Stimulated activated CD8-positive, alpha-beta memory T cell treated with anti-CD3 and anti-CD28 coated beads, Interleukin-7, amount 100 ng/mL, for 24 hours (primary cell): ENCODE measurements around the gene HPSE2.
"Not testable (repeated sequence)": the region's sequence is repeated elsewhere in the genome, so short reads cannot be mapped to it uniquely, and the experiment has no call there.

Experiments used
- DNase-seq: peaks from one replicate; pipeline ENCODE4 v3.0.0-alpha.2; 2020; ENCODE audit warnings: low read depth

HPSE2 gene

GRCh38 chr10:98556061-98556460 is 679.6 kb downstream of the HPSE2 start:
- DNase-seq: no peak

- no peak for DNase-seq
Observed at GRCh38 chr10:98555021-98555619, 680.5 kb downstream of the HPSE2 start.

GRCh38 chr10:98541561-98541960 is 694.1 kb downstream of the HPSE2 start:
- DNase-seq: not testable (repeated sequence)

GRCh38 chr10:98539578-98539977 is 696.1 kb downstream of the HPSE2 start:
- no peak for DNase-seq

DNA sequence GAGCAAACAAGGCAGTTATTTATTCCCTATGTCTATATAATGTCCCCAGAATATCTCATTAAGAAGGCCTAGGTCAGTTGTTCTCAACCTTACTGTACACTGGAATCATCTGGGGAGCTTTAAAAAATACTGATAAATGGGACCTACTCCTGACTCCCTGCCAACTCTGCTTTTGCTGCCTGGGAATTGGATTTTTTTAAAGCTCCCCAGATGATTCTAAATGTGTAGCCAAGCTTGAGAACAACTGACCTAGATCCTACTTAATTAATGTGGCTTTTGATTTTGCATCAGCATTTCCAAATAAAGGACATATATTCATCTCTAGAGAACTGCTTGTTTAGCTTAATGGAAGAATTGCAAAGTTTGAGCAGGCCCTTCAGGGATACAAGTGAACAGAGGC is 697.2 kb downstream of the HPSE2 start:
- DNase-seq: no peak

DNA sequence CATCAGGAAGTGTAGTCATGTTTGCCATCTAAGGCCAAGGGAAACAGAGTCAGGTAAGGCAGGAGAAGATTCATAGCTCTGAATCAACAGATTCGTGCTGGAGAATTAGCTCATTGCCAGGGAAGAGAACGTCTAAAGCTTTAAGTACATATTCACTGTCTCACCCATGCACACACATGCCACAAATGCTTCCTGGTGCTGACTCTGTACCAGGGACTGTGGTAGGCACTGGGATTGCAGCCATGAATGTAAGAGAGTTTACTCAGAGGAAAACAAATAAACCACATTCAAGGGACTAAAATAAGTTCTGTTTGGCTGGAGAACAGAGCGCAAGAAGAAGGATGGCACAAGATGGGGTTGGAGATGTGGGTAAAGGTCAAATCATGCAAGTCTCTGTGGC is 699.1 kb downstream of the HPSE2 start:
- DNase-seq: no peak

GRCh38 chr10:98533746-98534445 is 701.8 kb downstream of the HPSE2 start:
- DNase-seq: no peak

- no peak for DNase-seq
Observed at GRCh38 chr10:98533241-98533640, 702.4 kb downstream of the HPSE2 start.

DNA sequence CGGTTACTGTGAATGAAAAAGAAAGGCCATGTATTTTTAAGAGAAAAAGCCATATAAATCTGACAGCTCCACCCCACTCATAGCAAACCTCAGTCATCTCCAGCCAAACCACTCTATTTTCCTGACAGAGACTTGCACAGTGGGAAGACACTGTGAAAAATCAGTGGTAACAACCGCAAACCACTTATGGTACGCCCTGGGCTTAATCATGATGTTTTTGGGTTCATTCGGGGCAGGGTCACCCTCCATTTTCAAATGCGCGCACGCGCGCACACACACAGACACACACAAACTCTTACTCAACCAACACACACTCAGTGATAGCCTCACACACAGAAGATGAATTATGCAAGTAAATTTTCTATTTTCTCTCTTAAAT is 706.9 kb downstream of the HPSE2 start:
- DNase-seq: no peak

DNA sequence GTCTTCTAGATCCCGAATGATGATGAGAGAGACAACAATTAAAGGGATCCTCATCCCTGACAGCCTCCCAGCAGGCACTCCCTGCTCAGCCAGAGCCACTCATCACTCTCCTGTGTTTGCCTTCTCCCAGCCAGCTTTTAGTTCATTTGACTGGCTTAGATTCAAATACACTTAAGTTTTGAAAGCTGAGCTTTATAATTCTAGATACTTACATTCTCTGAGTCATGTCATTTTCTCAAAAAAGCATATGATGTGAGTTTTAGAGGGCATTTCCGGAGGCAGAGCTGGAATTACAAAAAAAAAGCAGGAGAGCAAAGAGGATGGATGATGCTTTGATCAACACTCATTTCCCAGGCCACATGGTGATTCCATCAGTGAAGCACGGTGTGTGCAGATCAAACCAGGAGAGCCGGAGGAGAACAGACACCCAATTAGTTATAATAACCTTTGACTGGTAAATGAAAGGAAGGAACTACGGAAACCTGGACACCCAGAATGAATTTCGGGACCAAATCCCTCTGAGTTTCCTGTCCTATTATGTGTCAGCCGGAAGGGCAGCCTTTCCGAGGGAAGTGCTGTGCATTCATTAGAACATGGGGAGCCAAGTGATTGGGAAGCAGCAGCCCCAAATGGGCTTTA is 707.4 kb downstream of the HPSE2 start:
- DNase-seq: no peak

GRCh38 chr10:98525969-98526368 is 709.7 kb downstream of the HPSE2 start:
- no peak for DNase-seq

DNA sequence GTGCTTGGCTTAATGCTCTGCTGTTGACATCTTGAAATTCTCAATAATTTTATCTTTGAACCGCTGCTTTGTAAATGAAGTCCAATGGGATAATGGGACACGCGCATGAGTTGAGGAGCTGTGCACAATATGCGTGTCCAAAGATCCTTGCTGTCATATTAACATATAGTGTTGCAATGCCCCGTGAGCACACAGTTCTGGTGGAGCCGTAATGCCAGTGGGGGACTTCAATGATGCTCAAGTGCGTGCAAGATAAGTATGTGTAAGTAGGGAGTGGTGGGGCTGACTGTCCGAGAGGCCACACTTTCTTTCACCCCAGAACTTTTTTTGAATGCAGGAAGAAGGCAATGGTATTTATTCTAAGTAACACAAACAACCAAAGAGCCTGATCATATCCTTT is 711.5 kb downstream of the HPSE2 start:
- DNase-seq: no peak

DNA sequence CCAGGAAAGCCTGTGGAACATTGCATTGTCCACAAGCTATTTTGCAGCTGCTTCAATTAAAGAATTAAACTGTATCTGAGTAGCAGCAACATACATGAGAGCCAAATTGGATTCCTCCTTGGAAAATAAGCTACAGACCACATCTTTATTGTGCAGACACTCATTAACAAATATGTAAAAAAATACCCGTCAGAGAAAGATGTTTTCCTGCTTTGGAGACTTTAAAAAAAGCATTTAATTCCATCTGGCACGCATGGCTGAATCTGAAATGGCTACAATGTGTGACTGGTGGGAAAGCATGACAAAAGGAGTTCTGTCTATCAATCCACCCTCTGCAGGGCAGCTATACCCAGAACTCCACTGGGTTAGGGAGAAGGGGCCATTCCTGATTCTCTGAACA is 715.8 kb downstream of the HPSE2 start:
- no peak for DNase-seq

DNA sequence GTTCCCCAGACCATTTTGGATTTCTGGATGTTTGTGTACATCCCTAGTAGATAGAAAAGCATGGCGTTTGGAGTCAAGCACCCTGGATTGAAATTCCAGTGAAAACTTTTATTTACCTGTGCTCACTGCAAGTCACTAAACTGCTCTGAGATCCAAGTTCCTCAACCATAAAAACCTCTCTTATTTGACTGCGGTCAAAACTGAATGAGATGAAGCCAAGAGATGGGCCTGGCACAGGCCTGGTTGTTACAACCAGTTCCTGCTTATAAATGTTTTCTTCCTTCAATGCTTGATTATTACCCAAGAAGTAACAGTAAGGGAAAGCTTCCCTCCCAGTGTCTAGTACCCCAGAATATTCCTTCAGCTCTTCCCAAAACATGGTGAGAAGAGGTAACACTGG is 718.0 kb downstream of the HPSE2 start:
- no peak for DNase-seq

DNA sequence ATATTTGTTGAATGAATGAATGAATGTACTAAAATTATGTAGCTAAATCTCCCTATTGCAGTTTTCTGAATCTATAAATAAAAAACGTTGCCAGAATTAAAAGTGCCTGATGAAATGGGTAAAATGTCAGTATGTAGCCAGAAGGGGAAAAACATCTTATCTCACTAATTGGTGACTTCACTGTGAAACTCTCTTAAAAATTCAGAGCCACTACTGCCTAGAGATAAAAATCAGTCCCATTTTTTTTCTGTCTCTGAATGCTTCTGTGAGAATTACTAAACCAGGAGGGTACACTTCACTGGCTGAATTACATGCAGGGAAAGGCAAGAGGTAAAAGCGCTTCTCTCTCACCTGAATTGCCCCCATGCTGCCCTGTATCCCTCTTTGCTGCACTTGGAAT is 719.3 kb downstream of the HPSE2 start:
- no peak for DNase-seq

DNA sequence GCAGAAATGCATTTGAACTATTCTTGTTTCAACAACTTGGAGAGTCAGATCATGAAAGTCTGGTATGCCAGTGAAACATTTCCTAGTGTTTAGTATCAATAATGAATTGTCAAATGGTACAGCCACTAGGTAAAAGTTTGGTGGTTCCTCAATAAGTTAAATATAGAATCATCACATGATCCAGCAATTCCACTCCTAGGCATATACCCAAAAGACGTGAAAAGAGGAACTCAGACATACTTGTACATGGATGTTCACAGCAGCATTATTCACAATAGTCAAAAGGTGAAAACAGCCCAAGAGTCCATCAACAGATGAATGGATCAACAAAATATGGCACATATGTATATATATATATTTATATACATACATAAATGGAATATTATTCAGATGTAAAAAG is 721.9 kb downstream of the HPSE2 start:
- no peak for DNase-seq

- no peak for DNase-seq
Observed at GRCh38 chr10:98511876-98512275, 723.8 kb downstream of the HPSE2 start.

DNA sequence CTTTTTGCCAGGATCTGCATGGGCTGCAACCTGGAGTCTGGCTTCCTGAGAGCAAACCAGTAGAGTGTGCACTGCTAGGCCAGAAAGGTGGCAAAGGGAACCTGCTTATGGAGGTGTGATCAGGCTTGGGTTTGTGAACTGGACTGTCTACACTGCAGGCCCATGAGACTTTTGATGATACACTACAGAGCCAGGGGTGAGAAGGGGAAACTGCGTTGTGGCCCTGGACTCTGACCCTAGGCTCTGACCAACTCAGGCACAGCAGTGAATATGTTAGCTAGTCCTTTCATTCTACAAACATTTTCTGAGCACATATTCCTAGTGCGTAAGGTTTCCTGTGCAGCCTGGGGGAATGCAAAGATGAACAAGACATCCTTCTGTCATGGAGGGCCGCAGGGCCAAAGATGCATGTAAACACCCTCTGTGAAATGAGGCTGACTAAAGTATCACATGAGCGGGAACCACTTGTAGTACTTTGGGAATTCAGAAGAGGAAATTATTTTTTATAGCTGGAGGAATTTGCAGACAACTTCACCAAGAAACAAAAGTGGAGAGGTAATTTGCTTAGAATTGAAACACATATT is 725.1 kb downstream of the HPSE2 start:
- DNase-seq: no peak

- DNase-seq: no peak
Observed at GRCh38 chr10:98509745-98510144, 725.9 kb downstream of the HPSE2 start.

- not testable (repeated sequence) for DNase-seq
Observed at GRCh38 chr10:98502535-98502934, 733.1 kb downstream of the HPSE2 start.

DNA sequence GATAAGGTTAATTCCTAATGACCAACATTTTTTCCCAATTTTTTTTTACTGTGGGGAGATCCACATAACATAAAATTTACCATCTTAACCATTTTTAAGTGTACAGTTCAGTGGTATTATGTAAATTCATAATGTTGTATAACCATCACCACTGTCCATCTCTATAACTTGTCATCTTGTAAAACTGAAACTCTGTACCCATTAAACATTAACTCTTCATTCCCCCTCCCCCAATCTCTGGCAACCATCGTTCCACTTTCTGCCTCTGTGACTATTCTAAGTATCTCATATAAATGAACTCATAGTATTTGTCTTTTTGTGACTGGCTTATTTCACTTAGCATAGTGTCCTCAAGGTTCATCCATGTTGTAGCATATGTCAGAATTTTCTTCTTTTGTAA is 742.9 kb downstream of the HPSE2 start:
- no peak for DNase-seq

- no peak for DNase-seq
Observed at GRCh38 chr10:98489561-98490481, 745.8 kb downstream of the HPSE2 start.
